H1 (cell line): ENCODE measurements around the gene HS3ST5. TPM values are rescaled to one million over a fixed set of nuclear protein-coding genes. Genes with fewer than 3 reads are reported as not detected.

Experiments used
- CTCF ChIA-PET: fragments of 300-600 bp; sonication (Branson Sonifier 250); formaldehyde crosslinking; loops from one replicate; lab custom pipeline; 2021; ENCODE audit not compliant: partially characterized antibody; lab: Charles Lee
- POLR2A ChIA-PET: fragments of 300-600 bp; sonication (Branson Sonifier 250); formaldehyde crosslinking; loops from one replicate; lab custom pipeline; 2021; ENCODE audit warnings: inconsistent platforms; ENCODE audit not compliant: partially characterized antibody; lab: Charles Lee
- DNase-seq, 2 experiments: peaks; one replicate each; pipeline versions ENCODE4 v3.0.0 to v3.0.0-alpha.2; 2010 to 2022; ENCODE audit warnings: low spot score in 2 of 2, low read depth in 1 of 2, mixed read lengths in 1 of 2
- FAIRE-seq: peaks from 2 replicates; lab custom pipeline; 2011; peaks lifted over from hg19 to GRCh38; lab: Jason Lieb, UNC
- H2AFZ ChIP-seq: 2 replicates; pipeline ENCODE4 v1.8.1; 2012; ENCODE audit warnings: low read length, inconsistent platforms
- H2AK5ac ChIP-seq: 2 replicates; pipeline ENCODE4 v1.6.1; 2013; ENCODE audit warnings: low read depth, low read length
- H2BK120ac ChIP-seq: replicated peaks from 2 replicates; pipeline ENCODE3; 2013; ENCODE audit warnings: low read depth, low read length, inconsistent platforms
- H2BK12ac ChIP-seq: 2 replicates; pipeline ENCODE4 v1.6.1; 2013; ENCODE audit warnings: low read depth, low read length
- H2BK15ac ChIP-seq: 2 replicates; pipeline ENCODE4 v1.6.1; 2013; ENCODE audit warnings: low read length
- H2BK20ac ChIP-seq: 2 replicates; pipeline ENCODE4 v1.6.1; 2013; ENCODE audit warnings: low read length
- H2BK5ac ChIP-seq: 2 replicates; pipeline ENCODE4 v1.6.1; 2013; ENCODE audit warnings: low read depth, low read length
- H3K14ac ChIP-seq: 2 replicates; pipeline ENCODE4 v1.6.1; 2013; ENCODE audit warnings: inconsistent platforms; ENCODE audit not compliant: insufficient read length
- H3K18ac ChIP-seq: 2 replicates; pipeline ENCODE4 v1.6.1; 2013; ENCODE audit warnings: low read length; ENCODE audit errors: extremely low read depth
- H3K23ac ChIP-seq: 2 replicates; pipeline ENCODE4 v1.6.1; 2013; ENCODE audit warnings: inconsistent platforms; ENCODE audit not compliant: insufficient read length
- H3K23me2 ChIP-seq: 2 replicates; pipeline ENCODE4 v1.6.1; 2013; ENCODE audit warnings: low read depth, low read length
- H3K27ac ChIP-seq: 2 replicates; pipeline ENCODE4 v1.6.1; 2011; ENCODE audit warnings: low read depth, low read length, inconsistent platforms
- H3K27me3 ChIP-seq, 4 experiments: replicated peaks in 1 of 4; 1 replicate in 1 of 4; 2 replicates in 3 of 4; pipeline versions ENCODE4 v1.6.1 to v1.8.1; 2011 to 2013; ENCODE audit warnings: low read length in 3 of 4, mild to moderate bottlenecking in 3 of 4, inconsistent platforms in 2 of 4, mixed read lengths in 2 of 4, moderate library complexity in 1 of 4; ENCODE audit not compliant: control insufficient read depth in 3 of 4, insufficient read depth in 3 of 4; ENCODE audit errors: extremely low read depth in 1 of 4
- H3K36me3 ChIP-seq, 4 experiments: 2 replicates each; pipeline versions ENCODE4 v1.6.1 to v1.8.1; 2011 to 2013; ENCODE audit warnings: mild to moderate bottlenecking in 4 of 4, low read length in 3 of 4, moderate library complexity in 2 of 4, control low read depth in 1 of 4, inconsistent platforms in 1 of 4; ENCODE audit not compliant: insufficient read depth in 4 of 4, control insufficient read depth in 2 of 4
- H3K4ac ChIP-seq: replicated peaks from 2 replicates; pipeline ENCODE3; 2013; ENCODE audit warnings: low read length, low read depth, mixed read lengths, inconsistent platforms; ENCODE audit not compliant: insufficient read length
- H3K4me1 ChIP-seq, 4 experiments: replicated peaks in 1 of 4; 1 replicate in 1 of 4; 2 replicates in 3 of 4; pipeline versions ENCODE4 v1.6.1 to v1.8.1; 2011 to 2013; ENCODE audit warnings: low read length in 3 of 4, inconsistent platforms in 2 of 4, mixed read lengths in 1 of 4; ENCODE audit not compliant: insufficient read depth in 4 of 4, control insufficient read depth in 3 of 4
- H3K4me2 ChIP-seq, 2 experiments: 2 replicates each; pipeline versions ENCODE4 v1.6.1 to v1.8.1; 2011 to 2013; ENCODE audit warnings: low read depth in 2 of 2, low read length in 2 of 2, control low read depth in 1 of 2, inconsistent platforms in 1 of 2, mild to moderate bottlenecking in 1 of 2; ENCODE audit not compliant: insufficient read depth in 1 of 2
- H3K4me3 ChIP-seq, 4 experiments: fragments of 200-600, 300-600 bp in 1 of 4; sonication (generic), shearing (Covaris generic), sonication (Bioruptor Twin) in 1 of 4; 2 replicates each; pipeline versions ENCODE4 v1.5.1 to v1.8.1; 2011 to 2016; ENCODE audit warnings: low read length in 4 of 4, low read depth in 3 of 4, control low read depth in 2 of 4, inconsistent platforms in 2 of 4, mild to moderate bottlenecking in 2 of 4, mixed read lengths in 1 of 4, moderate library complexity in 1 of 4; ENCODE audit not compliant: insufficient read depth in 2 of 4; ENCODE audit errors: extremely low read depth in 1 of 4
- H3K56ac ChIP-seq: replicated peaks from 2 replicates; pipeline ENCODE3; 2013; ENCODE audit warnings: low read depth, mild to moderate bottlenecking, mixed read lengths, low read length, inconsistent platforms; ENCODE audit not compliant: insufficient read length
- H3K79me1 ChIP-seq: 2 replicates; pipeline ENCODE4 v1.6.1; 2013; ENCODE audit warnings: low read depth, low read length, control low read depth
- H3K79me2 ChIP-seq, 2 experiments: 2 replicates each; pipeline versions ENCODE4 v1.6.1 to v1.8.1; 2012 to 2013; ENCODE audit warnings: low read length in 2 of 2, mild to moderate bottlenecking in 2 of 2, inconsistent platforms in 1 of 2; ENCODE audit not compliant: insufficient read depth in 2 of 2, control insufficient read depth in 1 of 2
- H3K9ac ChIP-seq, 4 experiments: replicated peaks in 1 of 4; 1 replicate in 1 of 4; 2 replicates in 3 of 4; pipeline versions ENCODE4 v1.6.1 to v1.8.1; 2011 to 2013; ENCODE audit warnings: low read depth in 3 of 4, low read length in 3 of 4, control low read depth in 2 of 4, mild to moderate bottlenecking in 2 of 4, moderate library complexity in 2 of 4, inconsistent platforms in 1 of 4; ENCODE audit errors: extremely low read depth in 1 of 4
- H3K9me3 ChIP-seq, 2 experiments: 2 replicates each; pipeline versions ENCODE4 v1.6.1 to v1.8.1; 2012 to 2013; ENCODE audit warnings: mild to moderate bottlenecking in 2 of 2, moderate library complexity in 2 of 2, control low read depth in 1 of 2, inconsistent platforms in 1 of 2, low read depth in 1 of 2, low read length in 1 of 2, mixed read lengths in 1 of 2; ENCODE audit not compliant: insufficient read depth in 2 of 2
- H4K20me1 ChIP-seq, 2 experiments: replicated peaks in 1 of 2; 2 replicates each; pipeline versions ENCODE3 to v1.8.1; 2011 to 2013; ENCODE audit warnings: inconsistent platforms in 2 of 2, low read length in 2 of 2, mild to moderate bottlenecking in 1 of 2; ENCODE audit not compliant: insufficient read depth in 2 of 2, control insufficient read depth in 1 of 2
- H4K5ac ChIP-seq: 2 replicates; pipeline ENCODE4 v1.6.1; 2013; ENCODE audit warnings: low read length, low read depth, mixed read lengths, inconsistent platforms; ENCODE audit not compliant: insufficient read length
- H4K8ac ChIP-seq: 2 replicates; pipeline ENCODE4 v1.8.0; 2013; ENCODE audit warnings: mild to moderate bottlenecking, moderate library complexity, low read length, inconsistent platforms; ENCODE audit not compliant: insufficient read depth; ENCODE audit errors: extremely low read depth
- H4K91ac ChIP-seq: replicated peaks from 2 replicates; pipeline ENCODE3; 2013; ENCODE audit warnings: low read length, mixed read lengths, inconsistent platforms; ENCODE audit not compliant: insufficient read length
- ASH2L ChIP-seq: fragments of 200-600, 300-600 bp; sonication (generic); IDR thresholded peaks from one replicate; pipeline ENCODE4 v1.7.1; 2017; ENCODE audit warnings: low read length
- ATF3 ChIP-seq: IDR thresholded peaks from 2 replicates; pipeline ENCODE4 v1.6.1; 2011; ENCODE audit warnings: low read depth, mild to moderate bottlenecking, low read length; ENCODE audit not compliant: insufficient read depth
- BCL11A ChIP-seq, 2 experiments: IDR thresholded peaks; one replicate each; pipeline ENCODE4 v1.6.1; 2011; ENCODE audit warnings: low read depth in 2 of 2, low read length in 2 of 2, mild to moderate bottlenecking in 2 of 2
- BRCA1 ChIP-seq: IDR thresholded peaks from 2 replicates; pipeline ENCODE4 v1.6.1; 2012; ENCODE audit warnings: low read depth, low read length, improper control_type of control experiment
- CBX8 ChIP-seq: fragments of 300-800, 300-1000 bp; sonication (generic); IDR thresholded peaks from 2 replicates; pipeline ENCODE4 v1.7.1; 2016; ENCODE audit warnings: low read depth, low read length, borderline replicate concordance
- CTCF ChIP-seq, 3 experiments: IDR thresholded peaks; 1 replicate in 2 of 3; 2 replicates in 1 of 3; pipeline versions ENCODE4 v1.5.1 to v1.6.1; 2011; ENCODE audit warnings: low read length in 3 of 3, mild to moderate bottlenecking in 3 of 3, inconsistent platforms in 2 of 3, low read depth in 1 of 3, moderate library complexity in 1 of 3; ENCODE audit not compliant: insufficient read depth in 1 of 3; ENCODE audit errors: control extremely low read depth in 1 of 3
- RXRA ChIP-seq: IDR thresholded peaks from 2 replicates; pipeline ENCODE4 v1.6.1; 2011; ENCODE audit warnings: low read depth, mild to moderate bottlenecking, low read length, moderate library complexity; ENCODE audit not compliant: insufficient read depth
- SP4 ChIP-seq: IDR thresholded peaks from 2 replicates; pipeline ENCODE4 v1.6.1; 2012; ENCODE audit warnings: low read length, inconsistent platforms
- TAF1 ChIP-seq: IDR thresholded peaks from 2 replicates; pipeline ENCODE4 v1.6.1; 2011; ENCODE audit warnings: mild to moderate bottlenecking, low read depth, low read length
- TAF7 ChIP-seq: optimal IDR thresholded peaks from 2 replicates; pipeline ENCODE3; 2011; ENCODE audit warnings: low read depth, mild to moderate bottlenecking, inconsistent platforms, low read length, moderate library complexity, borderline replicate concordance
- YY1 ChIP-seq: IDR thresholded peaks from 2 replicates; pipeline ENCODE4 v1.6.1; 2011; ENCODE audit warnings: low read depth, mild to moderate bottlenecking, low read length
- whole genome bisulfite sequencing, 2 experiments: shearing (Covaris generic) in 1 of 2; methylation state at CpG; one replicate each; pipeline versions ENCODE4 v1.1.6 to v1.1.7; 2013 to 2015; ENCODE audit warnings: low lambda C conversion rate in 2 of 2, mixed read lengths in 2 of 2, inconsistent platforms in 1 of 2, low coverage in 1 of 2, missing lambda C conversion rate in 1 of 2; ENCODE audit not compliant: insufficient replicate concordance in 2 of 2, insufficient coverage in 1 of 2, insufficient read length in 1 of 2; ENCODE audit errors: extremely low coverage in 1 of 2, missing lambda C conversion rate in 1 of 2; 5-methylcytosine and 5-hydroxymethylcytosine counted together
- polyA plus RNA-seq, 7 experiments: library from polyadenylated mRNA; depleted of rRNA in 3 of 7; stranded (reverse) in 5 of 7; unstranded in 2 of 7; fragments of >200 nt in 5 of 7; fragments of 200-250 nt in 2 of 7; gene quantifications; 1 replicate in 5 of 7; 2 replicates in 1 of 7; 4 replicates in 1 of 7; pipeline versions ENCODE4 v1.2.1 to v1.2.3, GENCODE V29; 2011 to 2013; ENCODE audit warnings: missing spikeins in 2 of 7, mixed read lengths in 2 of 7
- total RNA-seq: library from RNA; stranded (reverse); fragmentation: NEBNext Ultra II Directional; extraction: Animal tissue kit (Norgen Biotek cat#: 25700); gene quantifications from 2 replicates; pipeline ENCODE4 v1.2.1, GENCODE V29; 2021

The HS3ST5 gene
- total and polyA plus RNA-seq, 2 of the 8 experiments (the other 6 are each of a cell fraction or from before 2014, with no cell fraction given): 1.2 to 9.9 TPM

- Histone ChIP-seq H3K56ac (no peak overlapping the region), H2BK5ac (no peak overlapping the region), H3K27ac (no peak overlapping the region), H3K79me1 (0 out of 2 replicates have a peak, but pooled peaks cover 2% of the 10 kb centered on the region), H3K9ac (no peak overlapping the region), H2BK12ac (no peak overlapping the region), H4K91ac (no peak overlapping the region), H3K27me3 (no peaks in the 10 kb centered on the region), H2AK5ac (no peak overlapping the region), H3K36me3 (peaks cover 0 to 6% (median 2%) of the 10 kb centered on the region in 4 experiments; a peak in 3 of 8 replicates), H3K4me2 (no peak overlapping the region), H2BK15ac (no peak overlapping the region), H3K9me3 (no peaks in the 10 kb centered on the region), H3K23ac (no peak overlapping the region), H2BK20ac (no peak overlapping the region), H2BK120ac (no peak overlapping the region), H3K23me2 (no peaks in the 10 kb centered on the region), H2AFZ (no peak overlapping the region), H3K4ac (no peak overlapping the region), H3K4me1 (peaks cover 0 to 7% (median 5%) of the 10 kb centered on the region in 4 experiments; a peak in 3 of 7 replicates), H3K79me2 (peaks cover 0 to 56% of the 10 kb centered on the region in 2 experiments; a peak in 2 of 4 replicates), H3K4me3 (no peak overlapping the region), H4K20me1 (no peaks in the 10 kb centered on the region), H4K8ac (no peak overlapping the region), H3K18ac (no peak overlapping the region), H3K14ac (no peak overlapping the region), H4K5ac (no peak overlapping the region)
- WGBS, 2 experiments: 93% methylated on average over 1 of the region's 1 CpG; no CpG with 5 or more reads in 1 of the 2 experiments
- FAIRE-seq (no peak), DNase-seq (no peak)
- CTCF ChIA-PET: interaction anchor here (1.3 kb wide), 1 partner anchor 12 kb away, joined by 7 read pairs; no protein-coding TSS in a partner anchor
- POLR2A ChIA-PET: no interaction called here
- TF ChIP-seq ATF3: no peak
- TF ChIP-seq YY1: no peak
- no peak for TF ChIP-seq CBX8
- TF ChIP-seq SP4: no peak
- TF ChIP-seq BCL11A (IDR thresholded peaks at IDR 0.05; ENCODE audit: low read depth in 2 of 2, low read length in 2 of 2): no peak
- TF ChIP-seq RXRA: no peak
- TF ChIP-seq TAF1: no peak
- no peak for TF ChIP-seq ASH2L
- no peak for TF ChIP-seq CTCF (IDR thresholded peaks at IDR 0.05; ENCODE audit: control extremely low read depth in 1 of 3, insufficient read depth in 1 of 3, low read depth in 1 of 3, low read length in 3 of 3)
- TF ChIP-seq BRCA1: no peak
- no peak for TF ChIP-seq TAF7
These were observed 50.4 kb downstream of the HS3ST5 start for GRCh38 chr6:114292431-114292830.
